NCI-H1105 (cell line): Measurements from ENCODE around the gene RTN4RL2.
"Not testable (repeated sequence)": the region's sequence is repeated elsewhere in the genome, so short reads cannot be mapped to it uniquely, and the experiment has no call there.

Experiments used
- DNase-seq: peaks from one replicate; lab custom pipeline; 2025; lab: John Stamatoyannopoulos, UW

Gene RTN4RL2

DNA sequence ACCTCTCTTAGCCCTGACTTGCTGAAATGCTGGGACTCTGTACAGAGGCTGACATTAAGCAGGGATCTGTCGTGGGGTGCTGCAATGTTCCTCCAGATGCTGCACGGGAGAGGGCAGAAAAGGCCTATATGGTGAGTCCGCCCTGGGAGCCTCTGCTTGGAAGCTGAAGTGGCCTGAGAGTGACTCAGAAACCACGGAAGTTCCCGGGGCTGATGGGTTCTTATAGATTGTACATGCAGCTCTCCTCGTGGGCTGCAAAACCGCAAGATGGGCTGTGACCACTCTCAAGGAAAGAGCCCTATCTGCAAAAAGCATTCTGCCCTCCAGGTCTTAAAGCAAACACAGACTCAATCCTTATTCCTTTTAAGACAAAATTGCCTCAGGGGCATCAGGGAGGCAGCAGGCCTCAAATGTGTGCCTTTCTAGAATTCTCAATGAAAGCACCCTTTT is 27.6 kb upstream of the RTN4RL2 start:
- DNase-seq = no peak

DNA sequence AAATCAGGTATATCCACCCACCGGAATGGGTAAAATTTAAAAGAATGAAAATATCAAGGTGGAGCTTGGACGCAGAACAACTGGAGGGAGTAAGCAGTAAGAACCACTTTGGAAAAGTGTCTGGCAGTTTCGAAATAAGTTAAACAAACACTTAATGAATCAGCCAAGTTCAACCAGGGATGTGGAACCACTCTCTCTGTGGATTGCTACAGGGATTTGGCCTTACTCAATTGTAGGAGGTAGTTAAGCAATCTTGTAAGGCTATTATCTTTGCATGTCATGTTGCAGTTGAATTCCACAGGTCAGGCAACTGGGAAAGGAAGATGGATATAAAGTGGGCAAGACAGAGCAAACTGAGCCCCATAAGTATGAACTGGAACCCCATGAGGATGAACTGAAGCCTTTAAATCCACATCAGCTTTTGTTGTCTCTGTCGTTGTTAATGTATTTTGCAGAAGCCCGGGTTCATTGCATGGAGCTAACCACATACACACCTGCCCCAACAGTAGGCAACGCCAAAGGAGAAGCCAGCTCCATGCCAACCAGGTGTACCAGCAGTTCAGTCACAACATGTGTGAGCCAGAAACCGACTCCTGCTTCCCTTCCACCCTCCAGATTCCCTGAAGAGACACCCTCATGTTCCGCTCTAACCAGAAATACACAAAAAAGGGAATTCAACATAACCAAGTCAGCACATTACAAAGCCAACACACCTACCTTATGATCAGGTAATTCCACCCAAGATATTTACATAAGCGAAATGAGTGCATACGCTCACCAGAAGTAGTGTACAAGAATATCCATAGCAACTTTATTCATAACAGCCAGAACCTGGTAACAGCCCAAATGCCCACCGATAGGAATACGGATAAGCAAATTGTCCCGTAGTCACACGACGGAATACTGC is 25.4 kb upstream of the RTN4RL2 start:
- no peak for DNase-seq

DNA sequence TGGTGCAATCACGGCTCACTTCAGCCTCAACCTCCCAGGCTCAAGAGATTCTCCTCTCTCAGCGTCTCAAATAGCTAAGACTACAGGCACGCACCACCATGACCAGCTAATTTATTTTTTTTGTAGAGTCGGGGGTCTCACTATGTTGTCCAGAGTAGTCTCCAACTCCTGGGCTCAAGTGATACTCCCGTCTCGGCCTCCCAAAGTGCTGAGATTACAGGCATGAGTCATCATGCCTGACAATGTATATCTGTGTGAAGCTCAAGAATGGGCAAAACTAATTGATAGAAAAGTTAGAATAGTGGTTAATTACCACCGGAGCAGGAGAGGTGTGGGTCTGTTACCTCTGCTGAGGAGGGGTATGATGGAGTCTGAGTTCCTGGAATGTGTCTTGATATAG is 24.3 kb upstream of the RTN4RL2 start:
- no peak for DNase-seq

DNA sequence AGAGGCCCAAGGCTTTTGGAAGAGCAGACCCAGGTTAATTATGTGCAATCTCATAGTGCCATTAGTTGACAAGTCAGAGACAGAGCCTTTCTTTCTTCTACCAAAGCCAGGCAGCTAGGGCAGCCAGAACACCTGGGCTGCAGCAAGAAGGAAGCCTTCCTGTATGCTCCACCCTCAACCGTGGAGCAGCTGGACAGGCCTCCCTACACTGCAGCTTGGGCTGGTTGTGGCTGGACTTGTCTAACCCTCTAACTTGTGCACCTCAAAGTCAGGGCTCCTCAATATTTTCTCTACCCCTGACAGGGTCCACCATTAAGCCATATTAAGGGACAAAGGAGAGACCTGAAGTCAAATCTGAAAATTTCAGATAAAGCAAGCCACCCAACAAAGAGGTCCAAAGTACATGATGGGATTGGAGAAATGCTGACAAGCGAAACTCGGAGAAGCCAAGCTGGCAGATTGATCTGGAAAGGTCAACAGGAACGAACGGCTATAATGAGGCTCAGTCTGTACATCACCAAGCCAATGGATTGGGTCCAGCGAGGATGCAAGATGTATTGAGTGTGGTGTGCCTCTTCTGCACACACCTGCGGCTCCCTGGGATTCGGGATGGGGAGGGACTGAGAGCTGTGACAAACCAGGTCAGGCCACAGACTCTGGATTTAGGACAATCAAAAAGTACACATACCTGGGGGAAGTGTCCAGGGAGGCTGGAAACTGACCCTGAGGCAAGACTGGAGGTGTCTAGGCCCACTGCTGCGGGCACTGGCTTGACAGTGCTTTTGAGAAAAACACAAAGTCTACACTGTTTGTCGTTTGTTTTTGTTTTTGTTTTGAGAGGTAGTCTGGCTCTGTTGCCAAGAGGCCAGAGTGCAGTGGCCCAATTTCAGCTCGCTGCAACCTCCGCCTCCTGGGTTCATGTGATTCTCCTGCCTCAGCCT is 21.7 kb upstream of the RTN4RL2 start:
- DNase-seq = no peak

GRCh38 chr11:57439786-57440185 is 20.5 kb upstream of the RTN4RL2 start:
- DNase-seq = no peak

DNA sequence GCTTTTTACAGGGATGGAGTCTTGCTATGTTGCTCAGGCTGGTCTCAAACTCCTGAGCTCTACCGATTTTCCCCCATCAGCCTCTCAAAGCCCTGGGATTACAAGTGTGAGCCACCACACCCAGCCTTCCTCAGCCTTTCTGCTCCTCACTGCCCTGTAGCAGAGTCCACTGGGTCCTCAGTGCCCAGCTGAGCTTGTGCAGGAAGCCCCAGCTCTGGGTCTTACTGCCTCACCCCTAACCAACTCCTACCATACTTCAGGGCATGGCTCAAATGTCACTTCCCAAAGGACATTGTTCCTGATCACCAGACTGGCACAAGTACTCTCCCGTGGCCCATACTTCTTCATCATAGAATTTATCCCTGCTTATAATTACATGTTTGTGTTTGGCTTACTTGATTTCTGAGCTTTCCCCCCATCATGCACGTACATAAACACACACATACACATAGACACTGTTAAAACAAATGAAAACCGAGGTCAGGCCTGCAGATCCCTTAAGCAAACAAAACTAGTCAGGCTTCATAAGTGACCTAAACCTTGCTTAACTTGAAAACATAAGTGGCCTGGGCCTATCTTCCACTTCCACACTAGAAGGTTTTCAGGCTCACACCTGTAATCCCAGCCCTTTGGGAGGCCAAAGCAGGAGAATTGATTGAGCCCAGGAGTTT is 19.4 kb upstream of the RTN4RL2 start:
- no peak for DNase-seq

- DNase-seq = no peak
Measured at GRCh38 chr11:57444362-57445121, 15.8 kb upstream of the RTN4RL2 start.

GRCh38 chr11:57445122-57445394 is 15.3 kb upstream of the RTN4RL2 start:
- not testable (repeated sequence) for DNase-seq

- DNase-seq = no peak
Measured at GRCh38 chr11:57446055-57446454, 14.3 kb upstream of the RTN4RL2 start.

GRCh38 chr11:57453543-57454177 is 6.7 kb upstream of the RTN4RL2 start:
- DNase-seq = no peak

- DNase-seq = peak; percentile 49
Measured at GRCh38 chr11:57456960-57457642, 3.2 kb upstream of the RTN4RL2 start.

DNA sequence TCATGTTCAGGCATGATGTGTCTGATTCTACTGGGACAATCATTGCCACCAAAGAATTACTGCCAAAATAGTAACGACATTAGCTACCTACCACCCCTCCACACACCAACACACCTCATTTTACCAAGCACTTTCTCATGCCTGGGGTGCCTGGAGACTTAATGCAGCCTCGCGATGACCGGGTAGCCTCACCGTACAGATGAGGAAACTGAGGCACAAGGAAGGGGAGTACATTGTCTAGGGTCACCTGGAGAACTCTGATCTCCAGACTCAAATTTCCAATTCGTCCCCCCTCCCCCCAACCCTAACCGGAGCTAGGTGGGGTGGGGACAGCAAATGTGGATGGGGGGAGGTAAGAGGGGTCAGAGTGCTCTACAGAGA is 2.7 kb upstream of the RTN4RL2 start:
- DNase-seq = no peak

GRCh38 chr11:57458060-57458409 is 2.3 kb upstream of the RTN4RL2 start:
- DNase-seq = no peak

GRCh38 chr11:57458410-57459163 is 1.7 kb upstream of the RTN4RL2 start:
- peak; percentile 36 for DNase-seq

DNA sequence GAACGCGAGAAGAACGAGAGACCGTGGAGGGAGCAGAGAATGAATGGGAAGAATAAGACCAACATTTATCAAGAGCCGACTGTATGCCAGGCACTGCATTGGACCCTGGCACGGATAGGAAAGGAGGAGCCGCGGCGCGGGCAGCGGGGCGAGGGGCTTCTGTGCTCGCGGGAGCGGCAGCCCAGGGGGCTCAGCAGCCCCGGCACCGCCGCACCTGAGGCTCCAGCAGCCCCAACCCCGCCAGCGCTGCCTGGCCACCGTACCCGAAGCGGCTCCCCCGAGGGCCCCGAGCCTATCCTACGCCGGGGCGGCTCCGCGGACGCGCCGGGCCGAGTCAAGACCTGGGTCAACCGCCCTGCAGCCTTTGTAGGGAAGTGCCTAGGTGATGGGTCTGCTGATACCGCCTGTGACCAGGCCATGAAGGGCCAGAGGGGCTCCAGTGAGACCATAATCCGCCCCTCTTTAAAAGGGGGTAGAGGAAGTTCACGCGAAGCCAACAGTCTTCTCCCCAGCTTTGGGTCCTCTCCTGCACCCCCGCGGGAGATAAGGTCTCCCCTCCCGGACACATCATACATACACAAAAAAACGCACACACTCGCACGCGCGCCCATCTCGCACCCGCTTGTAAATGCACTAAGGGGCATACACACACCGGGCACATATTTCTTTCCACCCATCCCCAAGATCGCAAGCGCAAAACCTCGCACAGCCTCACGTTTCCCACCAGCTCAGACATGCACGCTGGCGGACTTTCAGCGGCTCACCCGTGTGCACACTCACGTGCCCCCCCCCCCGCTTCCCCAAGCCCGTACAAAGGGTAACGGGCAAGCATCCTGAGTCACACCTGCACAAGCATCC is 935 bp upstream of the RTN4RL2 start:
- peak; percentile 24 for DNase-seq

- DNase-seq = peak; percentile 40
Measured at GRCh38 chr11:57460758-57461749, 726 bp downstream of the RTN4RL2 start.

GRCh38 chr11:57461841-57462489 is 1.6 kb downstream of the RTN4RL2 start:
- DNase-seq = no peak
